SK-N-SH (cell line): Measurements from ENCODE around the gene CIBAR2.

ENCODE experiments used
- CHD2 ChIP-seq: fragments of 150-350 bp; IDR thresholded peaks from 2 replicates; pipeline ENCODE4 v1.6.1; 2018; ENCODE audit warnings: low read length; ENCODE audit not compliant: partially characterized antibody
- CTCF ChIP-seq: fragments of 200-600 bp; sonication (generic); IDR thresholded peaks from 2 replicates; pipeline ENCODE4 v1.6.1; 2017; ENCODE audit warnings: antibody characterized with exemption, mild to moderate bottlenecking, moderate library complexity
- EP300 ChIP-seq, 2 experiments: IDR thresholded peaks; 2 replicates each; pipeline versions ENCODE4 v1.4.0 to v1.6.1; 2012; ENCODE audit warnings: borderline replicate concordance in 1 of 2, low read depth in 1 of 2, low read length in 1 of 2
- IRF3 ChIP-seq: fragments of 150-350 bp; IDR thresholded peaks from 2 replicates; pipeline ENCODE4 v1.6.1; 2016; ENCODE audit warnings: mild to moderate bottlenecking, low read depth, low read length
- JUND ChIP-seq: IDR thresholded peaks from 2 replicates; pipeline ENCODE4 v1.4.0; 2012
- PBX3 ChIP-seq: IDR thresholded peaks from 2 replicates; pipeline ENCODE4; 2012
- POLR2AphosphoS5 ChIP-seq: IDR thresholded peaks from 2 replicates; pipeline ENCODE4 v1.6.1; 2012; ENCODE audit warnings: low read depth, low read length
- RAD21 ChIP-seq: IDR thresholded peaks from 2 replicates; pipeline ENCODE4 v1.6.1; 2012; ENCODE audit warnings: mild to moderate bottlenecking, low read length
- RCOR1 ChIP-seq: fragments of 150-350 bp; IDR thresholded peaks from 2 replicates; pipeline ENCODE4 v1.6.1; 2017; ENCODE audit warnings: antibody characterized with exemption, low read length
- REST ChIP-seq: IDR thresholded peaks from 2 replicates; pipeline ENCODE4 v1.6.1; 2012; ENCODE audit warnings: mild to moderate bottlenecking, low read depth, low read length, moderate library complexity
- TAF1 ChIP-seq: IDR thresholded peaks from 2 replicates; pipeline ENCODE4 v1.6.1; 2012; ENCODE audit warnings: low read depth, mild to moderate bottlenecking, low read length, moderate library complexity, borderline replicate concordance
- TCF12 ChIP-seq: IDR thresholded peaks from 2 replicates; pipeline ENCODE4 v1.4.0; 2012
- YY1 ChIP-seq: IDR thresholded peaks from 2 replicates; pipeline ENCODE4 v1.4.0; 2012; ENCODE audit warnings: low read depth, mild to moderate bottlenecking

- TF ChIP-seq PBX3: no peak
- no peak for TF ChIP-seq CTCF
- no peak for TF ChIP-seq TCF12
- TF ChIP-seq CHD2: no peak
- TF ChIP-seq REST: no peak
- TF ChIP-seq TAF1: no peak
- TF ChIP-seq EP300 (IDR thresholded peaks at IDR 0.05; ENCODE audit: borderline replicate concordance in 1 of 2, low read depth in 1 of 2, low read length in 1 of 2): no peak
- TF ChIP-seq RAD21: no peak
- TF ChIP-seq IRF3: no peak
- TF ChIP-seq POLR2AphosphoS5: no peak
- no peak for TF ChIP-seq RCOR1
- TF ChIP-seq YY1: no peak
- TF ChIP-seq JUND: no peak
These were observed 22.1 kb downstream of the CIBAR2 start for GRCh38 chr16:85090181-85090580.
